ENCODE data around the gene LDB1.

Gene LDB1
- 186 to 189 reads per million in 2 donors for total RNA-seq

GRCh38 chr10:102120142-102120990, at the start of gene LDB1:
LDB1 (minus strand) TSS chr10:102120368; CDS start chr10:102120110, 258 bp downstream.
- peak; percentile 55 for DNase-seq

GRCh38 chr10:102167861-102168260, 47.7 kb upstream of the LDB1 start:
- DNase-seq = no peak

DNA sequence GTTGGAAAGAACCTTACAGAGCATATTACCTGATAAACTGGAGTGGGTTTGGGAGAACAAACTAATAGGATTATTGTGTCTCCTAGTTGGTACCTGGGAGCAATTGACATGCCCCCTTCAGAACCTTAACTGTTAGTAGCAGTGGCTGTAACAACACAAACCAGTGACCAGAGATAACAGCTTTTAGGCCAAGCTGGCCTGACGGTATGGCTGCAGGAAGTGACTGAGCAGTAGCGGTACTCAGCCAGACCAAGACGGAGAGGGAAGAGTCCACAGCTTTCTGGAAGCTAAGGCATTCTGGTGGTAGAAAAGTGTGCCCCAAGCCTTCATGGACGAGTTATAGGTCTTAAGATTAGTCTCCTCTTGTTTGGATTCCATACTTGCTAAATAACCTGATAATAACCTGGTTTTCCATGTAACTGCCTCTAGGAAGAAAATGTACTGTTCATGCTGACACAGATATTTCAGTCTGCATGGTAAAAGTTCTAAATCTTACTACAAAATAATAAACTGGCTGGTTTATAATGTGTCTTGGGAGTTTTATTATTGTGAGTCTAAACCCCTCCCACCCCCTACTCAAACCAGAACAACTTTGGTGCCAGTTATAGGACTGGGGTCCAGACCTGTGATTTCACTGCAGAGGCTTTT, 43.3 kb upstream of the LDB1 start:
- no peak for DNase-seq

- DNase-seq = no peak
These were observed 39.7 kb upstream of the LDB1 start for GRCh38 chr10:102159831-102160230.

- DNase-seq = no peak
These were observed 39.0 kb upstream of the LDB1 start for GRCh38 chr10:102159051-102159597.

DNA sequence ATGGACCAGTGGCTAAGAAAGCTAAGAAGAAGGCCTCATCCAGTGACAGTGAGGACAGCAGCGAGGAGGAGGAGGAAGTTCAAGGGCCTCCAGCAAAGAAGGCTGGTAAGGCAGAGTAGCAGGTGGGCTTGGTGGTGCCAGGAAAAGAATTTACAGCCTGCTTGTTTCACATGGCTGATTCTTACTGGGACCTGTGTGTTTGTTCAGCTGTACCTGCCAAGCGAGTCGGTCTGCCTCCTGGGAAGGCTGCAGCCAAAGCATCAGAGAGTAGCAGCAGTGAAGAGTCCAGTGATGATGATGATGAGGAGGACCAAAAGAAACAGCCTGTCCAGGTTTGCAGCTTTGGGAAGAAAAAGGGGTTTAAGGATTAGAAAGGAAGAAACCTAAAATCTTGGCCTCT, 37.1 kb upstream of the LDB1 start:
- DNase-seq = no peak

DNA sequence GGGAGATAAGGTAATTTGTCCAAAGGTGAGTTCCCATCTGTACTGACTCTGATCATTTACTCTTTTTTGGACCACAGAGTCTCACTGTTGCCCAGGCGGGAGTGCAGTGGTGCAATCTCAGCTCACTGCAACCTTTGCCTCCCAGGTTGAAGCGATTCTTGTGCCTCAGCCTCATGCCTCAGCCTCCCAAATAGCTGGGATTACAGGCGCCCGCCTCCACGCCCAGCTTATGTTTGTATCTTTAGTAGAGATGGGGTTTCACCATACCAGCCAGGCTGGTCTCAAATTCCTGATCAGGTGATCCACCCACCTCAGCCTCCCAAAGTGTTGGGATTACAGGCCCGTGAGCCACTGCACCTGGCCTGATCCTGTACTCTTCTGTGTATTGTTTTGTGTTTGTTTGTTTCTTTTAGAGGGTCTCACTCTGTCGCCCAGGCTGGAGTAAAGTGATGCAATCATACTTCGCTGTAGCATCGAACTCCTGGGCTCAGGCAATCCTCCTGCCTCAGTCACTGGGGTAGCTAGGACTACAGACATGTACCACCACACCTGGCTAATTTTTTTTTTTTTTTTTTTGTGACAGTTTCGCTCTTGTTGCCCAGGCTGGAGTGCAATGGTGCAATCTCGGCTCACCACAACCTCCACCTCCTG, 34.4 kb upstream of the LDB1 start:
- DNase-seq = no peak

GRCh38 chr10:102153093-102153620, 33.0 kb upstream of the LDB1 start:
- DNase-seq = no peak

DNA sequence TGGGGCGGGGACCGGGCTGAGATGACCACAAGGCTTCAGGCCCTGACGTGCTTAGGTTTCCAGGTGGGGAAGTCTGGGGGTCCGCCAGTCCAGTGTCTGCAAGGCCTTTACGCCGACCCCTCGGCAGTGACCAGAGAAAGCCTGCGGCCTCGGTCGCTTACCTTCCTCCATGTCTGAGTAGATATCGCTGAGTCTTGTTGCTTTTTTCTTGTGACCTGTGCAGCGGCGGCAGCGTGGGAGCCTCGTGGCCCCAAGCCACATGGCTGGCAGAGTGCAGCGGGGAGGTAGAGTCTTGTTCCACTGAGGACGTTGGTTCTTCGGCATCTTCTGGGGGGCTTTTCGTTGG, 32.4 kb upstream of the LDB1 start:
- DNase-seq = no peak

DNA sequence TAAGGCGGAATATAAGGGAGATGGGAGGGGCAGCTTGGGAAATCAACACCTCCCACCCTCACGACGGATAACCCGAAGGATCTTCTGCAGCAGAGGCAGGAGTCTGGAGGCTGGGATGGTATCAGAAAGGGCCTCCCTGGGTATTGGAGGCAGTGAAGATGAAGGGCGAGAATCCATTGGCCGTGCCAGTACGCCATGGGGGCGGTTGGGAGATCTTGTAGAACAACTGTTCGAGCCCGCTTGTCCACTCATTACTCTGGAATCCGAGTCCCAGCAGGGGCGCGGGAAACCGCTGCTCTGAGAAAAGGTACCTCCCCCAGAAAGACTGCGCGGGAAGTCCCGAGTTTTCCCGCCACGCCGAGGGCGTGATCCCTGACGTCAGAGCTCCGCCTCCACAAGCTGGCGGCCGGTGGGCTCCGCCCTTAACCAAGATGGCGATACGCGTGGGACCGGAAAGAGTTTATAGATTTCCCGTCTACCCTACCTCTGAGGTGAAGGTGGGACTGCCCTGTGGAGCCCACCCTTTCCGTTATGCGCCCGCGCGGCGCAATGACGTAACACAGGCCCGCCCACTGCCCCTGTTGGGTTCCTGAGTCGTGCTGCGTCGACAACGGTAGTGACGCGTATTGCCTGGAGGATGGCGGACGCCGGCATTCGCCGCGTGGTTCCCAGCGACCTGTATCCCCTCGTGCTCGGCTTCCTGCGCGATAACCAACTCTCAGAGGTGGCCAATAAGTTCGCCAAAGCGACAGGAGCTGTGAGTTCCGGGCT, 31.8 kb upstream of the LDB1 start, which contains the start of gene NOLC1:
Gene NOLC1, plus strand, starts transcription at position 616 of the 771 bp plus-strand sequence. Its CDS starts 22 bp downstream, at position 638.
- peak; percentile 99 for DNase-seq

DNA sequence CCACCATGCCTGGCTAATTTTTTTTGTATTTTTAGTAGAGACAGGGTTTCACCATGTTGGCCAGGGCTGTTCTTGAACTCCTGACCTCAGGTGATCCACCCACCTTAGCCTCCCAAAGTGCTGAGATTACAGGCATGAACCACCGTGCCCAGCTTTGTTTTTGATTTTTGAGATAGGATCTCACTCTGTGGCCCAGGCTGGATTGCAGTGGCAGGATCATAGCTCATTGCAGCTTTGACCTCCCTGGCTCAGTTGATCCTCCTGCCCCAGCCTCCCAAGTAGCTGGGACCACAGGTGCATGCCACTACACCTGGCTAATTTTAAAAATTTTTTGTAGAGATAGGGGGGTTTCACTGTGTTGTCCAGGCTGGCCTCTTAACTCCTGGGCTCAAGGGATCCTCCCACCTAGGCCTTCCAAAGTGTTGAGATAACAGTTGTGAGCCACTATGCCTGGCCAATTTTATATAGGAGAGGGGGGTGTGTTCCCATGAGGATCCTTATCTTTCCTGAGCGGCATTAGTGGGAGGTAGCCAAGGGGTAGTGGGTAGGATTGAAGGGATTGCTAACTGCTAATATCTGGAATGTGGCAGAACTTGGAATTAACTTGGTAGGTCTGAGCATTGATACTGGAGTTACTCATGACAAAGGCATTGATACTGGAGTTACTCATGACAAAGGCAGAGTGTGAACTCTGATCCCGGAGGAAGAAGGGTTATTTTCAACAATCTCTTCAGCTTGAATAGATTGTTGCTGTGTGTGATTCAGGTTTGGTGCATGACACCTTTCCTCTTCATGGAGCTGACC, 31.0 kb upstream of the LDB1 start:
- no peak for DNase-seq

GRCh38 chr10:102148275-102148674, 28.1 kb upstream of the LDB1 start:
- DNase-seq = no peak

DNA sequence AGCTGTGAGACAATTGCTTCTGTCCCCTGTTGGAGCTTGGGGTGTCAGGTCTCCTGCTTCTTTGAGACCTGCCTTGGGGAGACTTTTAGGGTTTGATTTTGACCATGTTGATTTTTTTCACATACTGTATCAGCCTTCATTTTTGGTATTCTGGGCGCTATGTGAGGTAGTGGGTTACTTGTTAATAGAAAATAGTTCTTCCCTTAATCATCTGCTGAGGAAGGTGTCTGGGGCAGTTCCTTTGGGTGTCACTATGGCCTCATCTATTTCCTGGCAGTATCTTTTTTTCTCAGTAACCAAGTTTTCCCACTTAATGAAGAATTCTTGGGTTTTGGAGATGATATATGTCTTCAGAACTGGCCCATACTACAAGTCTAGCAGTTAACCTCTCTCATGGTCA, 27.4 kb upstream of the LDB1 start:
- no peak for DNase-seq

GRCh38 chr10:102146971-102147428, 26.8 kb upstream of the LDB1 start:
- DNase-seq = no peak

GRCh38 chr10:102141583-102142107, 21.5 kb upstream of the LDB1 start:
- no peak for DNase-seq

DNA sequence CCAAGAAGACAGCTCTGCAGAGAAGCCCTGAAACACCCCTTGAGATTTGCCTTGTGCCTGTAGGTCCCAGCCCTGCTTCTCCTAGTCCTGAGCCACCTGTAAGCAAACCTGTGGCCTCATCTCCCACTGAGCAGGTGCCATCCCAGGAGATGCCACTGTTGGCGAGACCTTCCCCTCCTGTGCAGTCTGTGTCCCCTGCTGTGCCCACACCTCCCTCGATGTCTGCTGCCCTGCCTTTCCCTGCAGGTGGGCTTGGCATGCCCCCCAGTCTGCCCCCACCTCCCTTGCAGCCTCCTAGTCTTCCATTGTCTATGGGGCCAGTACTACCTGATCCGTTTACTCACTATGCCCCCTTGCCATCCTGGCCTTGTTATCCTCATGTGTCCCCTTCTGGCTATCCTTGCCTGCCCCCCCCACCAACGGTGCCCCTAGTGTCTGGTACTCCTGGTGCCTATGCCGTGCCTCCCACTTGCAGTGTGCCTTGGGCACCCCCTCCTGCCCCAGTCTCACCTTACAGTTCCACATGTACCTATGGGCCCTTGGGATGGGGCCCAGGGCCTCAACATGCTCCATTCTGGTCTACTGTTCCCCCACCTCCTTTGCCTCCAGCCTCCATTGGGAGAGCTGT, 20.9 kb upstream of the LDB1 start:
- DNase-seq = no peak

DNA sequence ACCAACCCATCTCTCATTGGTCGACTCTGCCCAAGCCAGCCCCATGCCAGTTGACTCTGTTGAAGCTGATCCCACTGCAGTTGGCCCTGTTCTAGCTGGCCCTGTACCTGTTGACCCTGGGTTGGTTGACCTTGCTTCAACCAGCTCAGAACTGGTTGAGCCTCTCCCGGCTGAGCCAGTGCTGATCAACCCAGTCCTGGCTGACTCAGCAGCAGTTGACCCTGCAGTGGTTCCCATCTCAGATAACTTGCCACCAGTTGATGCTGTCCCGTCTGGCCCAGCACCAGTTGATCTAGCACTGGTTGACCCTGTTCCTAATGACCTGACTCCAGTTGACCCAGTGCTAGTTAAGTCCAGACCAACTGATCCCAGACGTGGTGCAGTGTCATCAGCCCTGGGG, 20.1 kb upstream of the LDB1 start:
- no peak for DNase-seq

- no peak for DNase-seq
These were observed 19.3 kb upstream of the LDB1 start for GRCh38 chr10:102139281-102140110.

GRCh38 chr10:102135956-102136526, 15.9 kb upstream of the LDB1 start:
- no peak for DNase-seq

All from T-helper 9 cell (primary cell).